Measurements from ENCODE around the gene IGF2BP2. TPM values are rescaled to one million over a fixed set of nuclear protein-coding genes. Genes with fewer than 3 reads are reported as not detected.

IGF2BP2 gene
- total RNA-seq, 1 donor from 2014 or later: 187 TPM

GRCh38 chr3:185784317-185784716, 40.5 kb downstream of the IGF2BP2 start:
- Mint-ChIP-seq H3K4me3 (ENCODE audit: low read depth) (no peak overlapping the region), H3K36me3 (ENCODE audit: insufficient read depth) (peaks cover 3% of the 10 kb centered on the region)

GRCh38 chr3:185781759-185782158, 43.1 kb downstream of the IGF2BP2 start:
- H3K27me3 Mint-ChIP-seq: no peaks in the 10 kb centered on the region
- DNase-seq (ENCODE audit: low spot score, unreplicated experiment): no peak
- peaks cover 30% of the 10 kb centered on the region for H3K4me1 Mint-ChIP-seq (ENCODE audit: low read depth)
- no peak for TF ChIP-seq CTCF (IDR thresholded peaks at IDR 0.05; ENCODE audit: unreplicated experiment)
- no peaks in the 10 kb centered on the region for H3K9me3 Mint-ChIP-seq (ENCODE audit: low read depth)
- H3K36me3 Mint-ChIP-seq (ENCODE audit: insufficient read depth): peaks cover 3% of the 10 kb centered on the region
- H3K4me3 Mint-ChIP-seq (ENCODE audit: low read depth): no peak overlapping the region
- no peak overlapping the region for H3K27ac Mint-ChIP-seq

More at GRCh38 chr3:185784317-185784716, 40.5 kb downstream of the IGF2BP2 start:
- no peak for TF ChIP-seq CTCF (IDR thresholded peaks at IDR 0.05; ENCODE audit: unreplicated experiment)
- Mint-ChIP-seq H3K27me3 (no peaks in the 10 kb centered on the region), H3K9me3 (ENCODE audit: low read depth) (no peaks in the 10 kb centered on the region), H3K4me1 (ENCODE audit: low read depth) (peaks cover 31% of the 10 kb centered on the region), H3K27ac (no peak overlapping the region)
- no peak for DNase-seq (ENCODE audit: low spot score, unreplicated experiment)

- H3K4me1 Mint-ChIP-seq (ENCODE audit: low read depth): peaks cover 25% of the 10 kb centered on the region
- TF ChIP-seq CTCF (IDR thresholded peaks at IDR 0.05; ENCODE audit: unreplicated experiment): no peak
- H3K36me3 Mint-ChIP-seq (ENCODE audit: insufficient read depth): peaks cover 4% of the 10 kb centered on the region
These were observed 45.4 kb downstream of the IGF2BP2 start for GRCh38 chr3:185779461-185779860.

GRCh38 chr3:185778821-185779220, 46.0 kb downstream of the IGF2BP2 start:
- Mint-ChIP-seq H3K4me3 (ENCODE audit: low read depth) (no peak overlapping the region), H3K27me3 (no peaks in the 10 kb centered on the region), H3K27ac (no peak overlapping the region), H3K4me1 (ENCODE audit: low read depth) (peaks cover 29% of the 10 kb centered on the region), H3K36me3 (ENCODE audit: insufficient read depth) (peaks cover 4% of the 10 kb centered on the region), H3K9me3 (ENCODE audit: low read depth) (no peaks in the 10 kb centered on the region)
- DNase-seq (ENCODE audit: low spot score, unreplicated experiment): no peak
- TF ChIP-seq CTCF (IDR thresholded peaks at IDR 0.05; ENCODE audit: unreplicated experiment): no peak

More at GRCh38 chr3:185779461-185779860, 45.4 kb downstream of the IGF2BP2 start:
- Mint-ChIP-seq H3K4me3 (ENCODE audit: low read depth) (no peak overlapping the region), H3K27me3 (no peaks in the 10 kb centered on the region), H3K9me3 (ENCODE audit: low read depth) (no peaks in the 10 kb centered on the region), H3K27ac (peak overlapping the region; percentile 21)
- no peak for DNase-seq (ENCODE audit: low spot score, unreplicated experiment)

- TF ChIP-seq CTCF (IDR thresholded peaks at IDR 0.05; ENCODE audit: unreplicated experiment): no peak
- Mint-ChIP-seq H3K9me3 (ENCODE audit: low read depth) (no peaks in the 10 kb centered on the region), H3K4me3 (ENCODE audit: low read depth) (no peak overlapping the region), H3K36me3 (ENCODE audit: insufficient read depth) (peaks cover 4% of the 10 kb centered on the region), H3K27ac (no peak overlapping the region), H3K4me1 (ENCODE audit: low read depth) (peaks cover 31% of the 10 kb centered on the region), H3K27me3 (no peaks in the 10 kb centered on the region)
- DNase-seq (ENCODE audit: low spot score, unreplicated experiment): no peak
These were observed 46.7 kb downstream of the IGF2BP2 start for GRCh38 chr3:185778094-185778493.
